ENCODE results near the gene SARM1. TPM values are rescaled to one million over a fixed set of nuclear protein-coding genes. Genes with fewer than 3 reads are reported as not detected.

The SARM1 gene
- total RNA-seq, 1 experiment from 2014 or later, result 5.1 TPM

DNA sequence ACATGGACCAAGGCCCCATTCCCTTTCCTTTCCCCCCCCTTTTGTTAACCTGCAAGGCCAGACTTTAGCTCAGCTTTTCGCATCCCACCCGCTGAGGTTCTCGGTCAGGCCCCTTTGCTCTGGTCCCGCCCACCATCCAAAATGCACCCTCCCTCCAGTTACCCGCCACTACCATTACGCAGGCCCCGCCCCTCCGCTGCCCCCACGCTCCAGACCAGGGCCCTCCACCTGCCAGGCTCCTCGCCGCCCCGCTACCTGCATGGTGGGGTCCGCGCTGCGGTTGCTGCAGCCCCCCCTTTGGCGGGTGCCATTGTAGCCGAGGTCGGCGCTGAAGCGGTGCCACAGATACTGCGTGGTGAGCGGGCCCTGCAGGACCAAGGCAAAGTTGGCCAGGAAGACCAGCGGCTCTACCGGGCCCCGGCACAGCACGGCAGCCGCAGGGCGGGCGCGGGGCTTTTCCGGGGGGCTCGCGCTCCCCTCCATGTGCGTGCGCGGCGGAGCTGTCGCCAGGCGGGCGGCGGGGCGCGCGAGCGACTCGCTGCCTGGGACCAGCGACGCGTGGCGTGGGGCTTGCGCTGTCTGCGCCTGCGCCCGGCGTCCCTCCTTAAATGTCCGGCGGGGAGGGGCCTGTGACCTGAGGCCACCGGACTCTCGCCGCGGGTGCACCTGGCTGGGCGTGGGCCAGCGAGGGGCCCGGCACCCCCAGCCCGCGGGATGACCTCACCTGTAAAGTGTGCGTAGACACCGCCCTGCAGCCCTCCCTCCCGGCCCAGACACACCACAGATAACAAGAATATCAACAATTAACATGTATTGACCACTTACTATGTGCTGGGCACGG, 34.4 kb downstream of the SARM1 start, which contains the start of gene SLC46A1:
Gene SLC46A1 (minus strand): TSS at position 581 of the 841 bp plus-strand sequence. CDS start 98 bp downstream, at position 483.
- H3K4me1 Mint-ChIP-seq, result peaks cover 64 to 69% of the 10 kb centered on the region in 2 experiments
- no peak within 1 kb of the TSS for H2AK5ac ChIP-seq (ENCODE audit: insufficient read length, low read length)
- peak within 1 kb of the TSS; percentile 46 for H3K14ac ChIP-seq (ENCODE audit: insufficient read depth, low read length)
- no peaks in the 10 kb centered on the region for H4K20me1 ChIP-seq (ENCODE audit: control insufficient read depth, insufficient read depth, insufficient read length)
- peaks cover 0 to 6% (median 0%) of the 10 kb centered on the region in 3 experiments; a peak in 2 of 7 replicates for H3K36me3 Mint-ChIP-seq (ENCODE audit: insufficient read depth in 1 of 3, low read depth in 3 of 3)
- no peak within 1 kb of the TSS for H3K56ac ChIP-seq (ENCODE audit: insufficient read length, low read depth, low read length)
- H3K9me3 ChIP-seq (ENCODE audit: control insufficient read depth, low read depth, low read length), result no peaks in the 10 kb centered on the region
- H3K9ac ChIP-seq (ENCODE audit: extremely low read depth, insufficient read length, low read length), result peak within 1 kb of the TSS; percentile 29
- H3K4ac ChIP-seq (ENCODE audit: low read depth, low read length), result no peak within 1 kb of the TSS
- no peak within 1 kb of the TSS for H2BK12ac ChIP-seq (ENCODE audit: insufficient read length, low read depth, low read length)
- no peak within 1 kb of the TSS for H2BK15ac ChIP-seq (ENCODE audit: low read depth, low read length)
- WGBS (ENCODE audit: extremely low coverage, insufficient read length, low lambda C conversion rate), result no CpG with 5 or more reads among the region's 70 CpGs
- H3T11ph ChIP-seq (ENCODE audit: low read length), result no peak within 1 kb of the TSS
- no peaks in the 10 kb centered on the region for H3K79me1 ChIP-seq (ENCODE audit: insufficient read depth, low read depth, low read length, poor library complexity, severe bottlenecking)
- DNase-seq, result peak; percentile 89
- no peaks in the 10 kb centered on the region for H3K9me3 Mint-ChIP-seq
- H2AFZ ChIP-seq (ENCODE audit: low read length), result no peak within 1 kb of the TSS
- no peak within 1 kb of the TSS for H4K91ac ChIP-seq (ENCODE audit: insufficient read length, low read depth, low read length)
- no peak within 1 kb of the TSS for H2BK5ac ChIP-seq (ENCODE audit: insufficient read length, low read length)
- no peak within 1 kb of the TSS for H2BK120ac ChIP-seq (ENCODE audit: low read depth, low read length, poor library complexity, severe bottlenecking)
- H3K27ac Mint-ChIP-seq, result peak within 1 kb of the TSS in 2 of 3 experiments; percentile 44 to 88; a peak in 2 of 7 replicates
- TF ChIP-seq CTCF (conservative IDR thresholded peaks at IDR 0.05), result no peak
- peak within 1 kb of the TSS; percentile 68 to 85 for H3K4me3 Mint-ChIP-seq
- no peak within 1 kb of the TSS for H4K5ac ChIP-seq (ENCODE audit: insufficient read length, low read depth, low read length)
- H3K27me3 Mint-ChIP-seq (ENCODE audit: low read depth), result peaks cover 57% of the 10 kb centered on the region
- no peaks in the 10 kb centered on the region for H3K79me2 ChIP-seq (ENCODE audit: insufficient read depth, low read length)
- peak within 1 kb of the TSS; percentile 39 for H3K4me2 ChIP-seq (ENCODE audit: insufficient read depth, insufficient read length, low read length)
- H3K27ac ChIP-seq (ENCODE audit: insufficient read length, low read depth, low read length), result no peak within 1 kb of the TSS
- H3K23me2 ChIP-seq (ENCODE audit: insufficient read length, low read depth, low read length, poor library complexity, severe bottlenecking), result peaks cover 9% of the 10 kb centered on the region
- H2BK20ac ChIP-seq (ENCODE audit: low read depth, low read length, poor library complexity, severe bottlenecking), result no peak within 1 kb of the TSS
- H4K8ac ChIP-seq (replicated peaks; ENCODE audit: insufficient read length, low read depth, low read length), result no peak within 1 kb of the TSS
- no peak within 1 kb of the TSS for H3K23ac ChIP-seq (ENCODE audit: insufficient read length, low read depth, low read length)
- peak within 1 kb of the TSS; percentile 41 for H3K18ac ChIP-seq (ENCODE audit: insufficient read length, low read depth, low read length)
- peaks cover 15% of the 10 kb centered on the region; the same call in 1 of the 2 replicates for H3K4me1 ChIP-seq (ENCODE audit: insufficient read depth, low read length)
- no peaks in the 10 kb centered on the region; the same call in 1 of the 2 replicates for H3K27me3 ChIP-seq (ENCODE audit: insufficient read depth, low read length)

All from H9 (cell line).